DOHH2 (cell line): Measurements from ENCODE around the gene ATP8A2.

ENCODE experiments used
- H3F3A ChIP-seq: fragments of 200-600 bp; sonication (generic), shearing (Covaris generic); 2 replicates; pipeline ENCODE4 v1.6.0; 2016; ENCODE audit warnings: antibody characterized with exemption, mild to moderate bottlenecking; ENCODE audit not compliant: control insufficient read depth, insufficient read depth
- H3K27ac ChIP-seq: fragments of 200-600 bp; sonication (generic); 2 replicates; pipeline ENCODE4 v1.5.1; 2014; ENCODE audit warnings: low read depth, mild to moderate bottlenecking, low read length, moderate library complexity
- H3K27me3 ChIP-seq: fragments of 200-600 bp; sonication (generic); 2 replicates; pipeline ENCODE4 v1.6.1; 2014; ENCODE audit warnings: mild to moderate bottlenecking, low read length, mixed read lengths; ENCODE audit not compliant: control insufficient read depth
- H3K36me3 ChIP-seq: fragments of 200-600 bp; sonication (generic); 2 replicates; pipeline ENCODE4 v1.6.1; 2014; ENCODE audit warnings: mild to moderate bottlenecking, low read length, moderate library complexity, mixed read lengths; ENCODE audit not compliant: control insufficient read depth
- H3K4me1 ChIP-seq: fragments of 200-600 bp; sonication (generic); 2 replicates; pipeline ENCODE4 v1.6.1; 2014; ENCODE audit warnings: mild to moderate bottlenecking, low read length, mixed read lengths; ENCODE audit not compliant: control insufficient read depth
- H3K4me2 ChIP-seq: fragments of 200-600 bp; sonication (generic); 2 replicates; pipeline ENCODE4 v1.6.0; 2014; ENCODE audit warnings: mild to moderate bottlenecking, low read length, moderate library complexity
- H3K4me3 ChIP-seq: fragments of 200-600 bp; sonication (generic); 2 replicates; pipeline ENCODE4 v1.5.1; 2014; ENCODE audit warnings: mild to moderate bottlenecking, low read length, mixed read lengths
- H3K79me2 ChIP-seq: fragments of 200-600 bp; sonication (generic); 2 replicates; pipeline ENCODE4 v1.6.1; 2014; ENCODE audit warnings: mild to moderate bottlenecking, low read length, mixed read lengths; ENCODE audit not compliant: control insufficient read depth
- H3K9me2 ChIP-seq: fragments of 200-600 bp; sonication (generic); replicated peaks from 2 replicates; pipeline ENCODE4 v1.6.1; 2014; ENCODE audit warnings: mild to moderate bottlenecking, low read length, mixed read lengths; ENCODE audit not compliant: control insufficient read depth
- H3K9me3 ChIP-seq: fragments of 200-600 bp; sonication (generic); 2 replicates; pipeline ENCODE4 v1.6.1; 2014; ENCODE audit warnings: antibody characterized with exemption, low read length, mixed read lengths; ENCODE audit not compliant: control insufficient read depth, insufficient read depth
- H4K20me1 ChIP-seq: fragments of 200-600 bp; sonication (generic); 2 replicates; pipeline ENCODE4 v1.6.0; 2014; ENCODE audit warnings: low read depth, mild to moderate bottlenecking, antibody characterized with exemption, low read length, moderate library complexity; ENCODE audit not compliant: control insufficient read depth, insufficient read depth
- CTCF ChIP-seq: fragments of 200-600 bp; sonication (generic); IDR thresholded peaks from one replicate; pipeline ENCODE4 v1.5.1; 2014; ENCODE audit warnings: antibody characterized with exemption, mild to moderate bottlenecking, low read depth, low read length; ENCODE audit not compliant: poor library complexity, severe bottlenecking
- EZH2phosphoT487 ChIP-seq: fragments of 200-600 bp; sonication (generic); IDR thresholded peaks from 2 replicates; pipeline ENCODE4 v1.6.1; 2017; ENCODE audit warnings: borderline replicate concordance, mild to moderate bottlenecking, antibody characterized with exemption, low read length, moderate library complexity, mixed read lengths

ATP8A2 gene

GRCh38 chr13:25371875-25372283 lies at the start of gene ATP8A2:
ATP8A2 (plus strand) TSS chr13:25371974; CDS start chr13:25372213, 239 bp downstream.
- H4K20me1 ChIP-seq, result no peaks in the 10 kb centered on the region
- no peaks in the 10 kb centered on the region for H3K79me2 ChIP-seq
- no peaks in the 10 kb centered on the region for H3K36me3 ChIP-seq
- H3K4me2 ChIP-seq, result no peak within 1 kb of the TSS
- no peak for TF ChIP-seq CTCF
- TF ChIP-seq EZH2phosphoT487, result no peak
- H3K27ac ChIP-seq, result no peak within 1 kb of the TSS
- H3K4me3 ChIP-seq, result no peak within 1 kb of the TSS
- H3K9me3 ChIP-seq, result no peaks in the 10 kb centered on the region
- H3F3A ChIP-seq, result no peaks in the 10 kb centered on the region
- no peaks in the 10 kb centered on the region for H3K9me2 ChIP-seq
- peaks cover 21% of the 10 kb centered on the region for H3K27me3 ChIP-seq
- H3K4me1 ChIP-seq, result no peaks in the 10 kb centered on the region

GRCh38 chr13:25324100-25324499 lies 47.7 kb upstream of the ATP8A2 start:
- H3K4me3 ChIP-seq, result no peak overlapping the region
- no peaks in the 10 kb centered on the region for H3K27me3 ChIP-seq

DNA sequence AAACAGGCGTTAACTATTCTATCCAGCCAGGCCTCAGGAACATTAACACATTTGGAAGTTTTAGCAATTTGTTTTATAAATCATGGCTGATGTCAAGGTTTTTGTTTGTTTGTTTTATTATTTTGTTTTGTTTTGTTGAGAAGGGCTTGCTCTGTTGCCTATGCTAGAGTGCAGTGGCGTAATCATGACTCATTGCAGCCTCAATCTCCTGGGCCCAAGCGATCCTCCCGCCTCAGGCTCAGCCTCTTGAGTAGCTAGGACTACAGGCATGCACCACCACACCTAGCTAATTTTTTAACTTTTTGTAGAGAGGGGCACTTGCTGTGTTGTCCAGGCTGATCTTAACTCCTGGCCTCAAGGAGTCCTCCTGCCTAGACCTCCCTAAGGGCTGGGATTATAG lies 42.1 kb upstream of the ATP8A2 start:
- no peak for TF ChIP-seq CTCF
- H3K9me3 ChIP-seq, result no peaks in the 10 kb centered on the region

More at GRCh38 chr13:25324100-25324499, 47.7 kb upstream of the ATP8A2 start:
- Histone ChIP-seq H3K36me3 (peaks cover 96% of the 10 kb centered on the region), H3K4me2 (no peak overlapping the region), H3F3A (peaks cover 5% of the 10 kb centered on the region), H3K79me2 (no peaks in the 10 kb centered on the region), H3K27ac (no peak overlapping the region), H4K20me1 (no peaks in the 10 kb centered on the region), H3K9me3 (no peaks in the 10 kb centered on the region), H3K4me1 (no peaks in the 10 kb centered on the region), H3K9me2 (no peaks in the 10 kb centered on the region)
- TF ChIP-seq CTCF, result no peak
- TF ChIP-seq EZH2phosphoT487, result no peak

More for the DNA sequence above, 42.1 kb upstream of the ATP8A2 start:
- peaks cover 5% of the 10 kb centered on the region; the same call in 1 of the 2 replicates for H3F3A ChIP-seq
- no peak overlapping the region for H3K4me2 ChIP-seq
- no peak overlapping the region for H3K27ac ChIP-seq
- H3K9me2 ChIP-seq, result no peaks in the 10 kb centered on the region
- no peak overlapping the region for H3K4me3 ChIP-seq
- H3K4me1 ChIP-seq, result no peaks in the 10 kb centered on the region
- H3K79me2 ChIP-seq, result peaks cover 29% of the 10 kb centered on the region
- 0 out of 2 replicates have a peak, but pooled peaks cover 3% of the 10 kb centered on the region for H4K20me1 ChIP-seq
- H3K36me3 ChIP-seq, result peaks cover 98% of the 10 kb centered on the region
- no peaks in the 10 kb centered on the region for H3K27me3 ChIP-seq
